Measurements from ENCODE around the gene CDKL2. TPM values are rescaled to one million over a fixed set of nuclear protein-coding genes. Genes with fewer than 3 reads are reported as not detected.
"Not testable (repeated sequence)": the region's sequence is repeated elsewhere in the genome, so short reads cannot be mapped to it uniquely, and the experiment has no call there.

CDKL2 gene
- total and polyA plus RNA-seq, 5 donors from 2014 or later = 0.07 to 1.1 (median 0.32) TPM

DNA sequence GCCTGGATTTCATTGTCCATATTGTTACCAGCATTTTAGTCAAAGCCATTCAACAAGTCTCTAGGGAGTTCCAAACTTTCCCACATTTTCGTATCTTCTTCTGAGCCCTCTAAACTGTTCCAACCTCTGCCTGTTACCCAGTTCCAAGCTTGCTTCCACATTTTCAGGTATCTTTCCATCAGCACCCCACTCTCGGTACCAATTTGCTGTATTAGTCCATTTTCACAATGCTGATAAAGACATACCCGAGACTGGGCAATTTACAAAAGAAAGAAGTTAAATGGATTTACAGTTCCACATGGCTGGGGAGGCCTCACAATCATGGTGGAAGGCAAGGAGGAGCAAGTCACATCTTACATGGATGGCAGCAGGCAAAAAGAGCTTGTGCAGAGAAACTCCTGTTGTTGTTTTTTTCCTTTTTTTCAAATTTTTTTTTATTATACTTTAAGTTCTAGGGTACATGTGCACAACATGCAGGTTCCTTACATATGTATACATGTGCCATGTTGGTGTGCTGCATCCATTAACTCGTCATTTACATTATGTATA, 96.9 kb downstream of the CDKL2 start:
- not testable (repeated sequence) for H3K4me3 Mint-ChIP-seq; H3K27me3 Mint-ChIP-seq; ATAC-seq (ENCODE audit: low read depth in 2 of 2); H3K4me1 Mint-ChIP-seq; H3K9me3 ChIP-seq (ENCODE audit: control insufficient read depth in 2 of 2, low read length in 2 of 2); H3K27ac Mint-ChIP-seq; DNase-seq; H3K27ac ChIP-seq (ENCODE audit: insufficient read depth, low read length, poor library complexity, severe bottlenecking); H3K4me1 ChIP-seq (ENCODE audit: control insufficient read depth, insufficient read depth, low read length, poor library complexity, severe bottlenecking); H3K27me3 ChIP-seq (ENCODE audit: control insufficient read depth, insufficient read depth, low read length); H3K4me3 ChIP-seq (ENCODE audit: low read depth, low read length)
- Mint-ChIP-seq H3K36me3 (peaks cover 46% of the 10 kb centered on the region), H3K9me3 (peaks cover 3 to 21% (median 10%) of the 10 kb centered on the region in 7 donors)
- peaks cover 36% of the 10 kb centered on the region for H3K36me3 ChIP-seq (ENCODE audit: control insufficient read depth, insufficient read depth, low read length)

DNA sequence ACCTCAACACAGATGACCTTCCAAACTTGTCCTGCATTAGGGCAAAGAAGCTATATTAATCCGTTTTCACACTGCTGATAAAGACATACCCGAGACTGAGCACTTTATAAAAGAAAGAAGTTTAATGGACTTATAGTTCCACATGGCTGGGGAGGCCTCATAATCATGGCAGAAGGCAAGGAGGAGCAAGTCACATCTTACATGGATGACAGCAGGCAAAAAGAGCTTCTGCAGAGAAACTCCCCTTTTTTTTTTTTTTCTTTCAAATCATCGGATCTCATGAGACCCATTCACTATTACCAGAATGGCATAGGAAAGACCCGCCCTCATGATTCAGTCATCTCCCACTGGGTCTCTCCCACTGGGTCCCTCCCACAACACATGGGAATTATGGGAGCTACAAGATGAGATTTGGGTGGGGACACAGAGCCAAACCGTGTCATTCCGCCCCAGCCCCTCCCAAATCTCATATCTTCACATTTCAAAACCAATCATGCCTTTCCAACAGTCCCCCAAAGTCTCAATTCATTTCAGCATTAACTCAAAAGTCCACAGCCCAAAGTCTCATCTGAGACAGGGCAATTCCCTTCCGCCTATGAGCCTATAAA, 98.7 kb downstream of the CDKL2 start:
- H3K27me3 Mint-ChIP-seq, H3K27ac Mint-ChIP-seq: not testable (repeated sequence)

DNA sequence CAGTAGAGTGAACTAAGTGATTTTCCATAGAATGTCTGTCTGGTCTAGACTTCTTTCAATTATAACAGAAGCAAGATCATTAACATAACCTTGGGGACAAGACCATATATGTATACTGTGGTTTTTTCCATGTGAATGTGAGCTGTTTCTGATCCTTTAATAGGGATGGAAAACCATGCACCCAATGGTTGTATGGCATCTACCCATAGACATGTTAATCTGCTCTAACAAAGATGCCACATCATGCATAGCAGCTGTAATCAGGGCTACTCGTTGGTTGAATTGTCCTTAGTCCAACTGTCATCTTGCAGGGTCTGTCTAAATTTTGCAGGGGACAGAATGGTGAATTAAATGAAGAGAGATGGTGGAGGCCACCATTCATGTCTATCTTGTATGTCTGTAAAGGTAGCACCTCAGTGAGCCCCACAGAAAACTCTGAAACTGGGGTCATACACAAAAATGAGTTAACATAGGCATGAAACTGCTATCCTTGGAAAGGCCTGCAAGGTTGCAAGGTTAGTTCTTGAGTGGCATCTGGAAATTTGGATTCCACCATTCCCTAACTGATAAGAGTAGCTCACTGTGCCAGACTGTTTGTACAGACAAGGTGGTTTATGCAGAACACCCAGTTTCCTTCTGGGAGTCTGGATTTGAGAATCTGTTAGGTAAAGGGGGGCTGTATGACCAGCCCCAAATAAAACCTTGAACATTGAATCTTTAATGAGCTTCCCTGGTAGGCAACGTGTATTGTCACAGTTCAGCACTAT, 99.6 kb downstream of the CDKL2 start:
- Histone ChIP-seq H3K27me3 (ENCODE audit: control insufficient read depth, insufficient read depth, low read length) (no peaks in the 10 kb centered on the region), H3K4me1 (ENCODE audit: control insufficient read depth, insufficient read depth, low read length, poor library complexity, severe bottlenecking) (no peaks in the 10 kb centered on the region), H3K27ac (ENCODE audit: insufficient read depth, low read length, poor library complexity, severe bottlenecking) (no peak overlapping the region), H3K4me3 (ENCODE audit: low read depth, low read length) (no peak overlapping the region), H3K36me3 (ENCODE audit: control insufficient read depth, insufficient read depth, low read length) (peaks cover 60% of the 10 kb centered on the region), H3K9me3 (ENCODE audit: control insufficient read depth in 2 of 2, low read length in 2 of 2) (no peaks in the 10 kb centered on the region)
- Mint-ChIP-seq H3K9me3 (peaks cover 3 to 21% (median 9%) of the 10 kb centered on the region in 7 donors), H3K4me3 (no peak overlapping the region), H3K36me3 (peaks cover 65% of the 10 kb centered on the region), H3K4me1 (peaks cover 4 to 10% (median 6%) of the 10 kb centered on the region in 4 donors), H3K27ac (no peak overlapping the region), H3K27me3 (no peaks in the 10 kb centered on the region)
- DNase-seq (no peak), ATAC-seq (ENCODE audit: low read depth in 2 of 2) (no peak)

More for the DNA sequence above, 98.7 kb downstream of the CDKL2 start:
- H3K4me1 ChIP-seq (ENCODE audit: control insufficient read depth, insufficient read depth, low read length, poor library complexity, severe bottlenecking); H3K4me1 Mint-ChIP-seq; H3K4me3 ChIP-seq (ENCODE audit: low read depth, low read length); ATAC-seq (ENCODE audit: low read depth in 2 of 2); DNase-seq; H3K27ac ChIP-seq (ENCODE audit: insufficient read depth, low read length, poor library complexity, severe bottlenecking); H3K27me3 ChIP-seq (ENCODE audit: control insufficient read depth, insufficient read depth, low read length); H3K9me3 ChIP-seq (ENCODE audit: control insufficient read depth in 2 of 2, low read length in 2 of 2); H3K4me3 Mint-ChIP-seq: not testable (repeated sequence)
- H3K36me3 ChIP-seq (ENCODE audit: control insufficient read depth, insufficient read depth, low read length) = peaks cover 51% of the 10 kb centered on the region
- Mint-ChIP-seq H3K36me3 (peaks cover 56% of the 10 kb centered on the region), H3K9me3 (peaks cover 3 to 21% (median 10%) of the 10 kb centered on the region in 7 donors)

Other genes starting within 250 kb of the CDKL2 start
- 45.4 TPM for gene RCHY1, start 116.1 kb downstream of the CDKL2 start, total RNA-seq
- 10 to 100 TPM; 38.0 to 47.9 (median 43.5) TPM for gene RCHY1, start 116.1 kb downstream of the CDKL2 start, polyA plus RNA-seq
- gene THAP6, start 116.1 kb downstream of the CDKL2 start, total RNA-seq = 29.1 TPM
- gene THAP6, start 116.1 kb downstream of the CDKL2 start, polyA plus RNA-seq = 10 to 100 TPM; 15.7 to 21.3 (median 19.0) TPM
- gene ODAPH, start 74.5 kb downstream of the CDKL2 start, total RNA-seq = not detected
- not detected for gene ODAPH, start 74.5 kb downstream of the CDKL2 start, polyA plus RNA-seq
- 300 TPM for gene G3BP2, start 42.9 kb upstream of the CDKL2 start, total RNA-seq
- 100 to 1,000 TPM; 101 to 126 (median 112) TPM for gene G3BP2, start 42.9 kb upstream of the CDKL2 start, polyA plus RNA-seq
- gene USO1, start 94.0 kb upstream of the CDKL2 start, total RNA-seq = 23.8 TPM
- gene USO1, start 94.0 kb upstream of the CDKL2 start, polyA plus RNA-seq = 10 to 100 TPM; 23.4 to 29.5 (median 26.2) TPM

All from CD4-positive, CD25-positive, alpha-beta regulatory T cell (primary cell).